ENCODE data around the gene FABP7. TPM values are rescaled to one million over a fixed set of nuclear protein-coding genes. Genes with fewer than 3 reads are reported as not detected.
"Not testable (repeated sequence)": the region's sequence is repeated elsewhere in the genome, so short reads cannot be mapped to it uniquely, and the experiment has no call there.

Gene FABP7
- total and polyA plus RNA-seq, 7 donors = 3.7 to 63.6 (median 31.3) TPM

GRCh38 chr6:122740091-122740490, 39.4 kb upstream of the FABP7 start:
- TF ChIP-seq CTCF (IDR thresholded peaks at IDR 0.05) = no peak

GRCh38 chr6:122740936-122741335, 38.6 kb upstream of the FABP7 start:
- TF ChIP-seq CTCF (IDR thresholded peaks at IDR 0.05) = no peak
- DNase-seq = no peak
- Histone ChIP-seq H3K27me3 (ENCODE audit: insufficient read depth in 3 of 3, low read length in 2 of 3) (no peaks in the 10 kb centered on the region), H3K9me3 (no peaks in the 10 kb centered on the region), H3K27ac (no peak overlapping the region), H3K36me3 (ENCODE audit: insufficient read depth in 1 of 2, low read depth in 1 of 2) (no peaks in the 10 kb centered on the region), H3K4me3 (no peak overlapping the region), H3K4me1 (peaks cover 13% of the 10 kb centered on the region)
- intact Hi-C loops (cut with DNase I) = no loop called here
- ATAC-seq = no peak
- WGBS, 3 donors = 91 to 100% (median 94%) methylated on average over 2 of the region's 2 CpGs

More at GRCh38 chr6:122740091-122740490, 39.4 kb upstream of the FABP7 start:
- ATAC-seq (no peak), DNase-seq (no peak)
- WGBS, 3 donors = 95 to 99% (median 97%) methylated on average over 2 of the region's 2 CpGs
- intact Hi-C loops (cut with DNase I) = no loop called here
- Histone ChIP-seq H3K27ac (no peak overlapping the region), H3K36me3 (ENCODE audit: insufficient read depth in 1 of 2, low read depth in 1 of 2) (no peaks in the 10 kb centered on the region), H3K27me3 (ENCODE audit: insufficient read depth in 3 of 3, low read length in 2 of 3) (no peaks in the 10 kb centered on the region), H3K4me1 (peaks cover 16% of the 10 kb centered on the region), H3K9me3 (no peaks in the 10 kb centered on the region), H3K4me3 (no peak overlapping the region)

- H3K4me3 ChIP-seq; H3K27me3 ChIP-seq (ENCODE audit: insufficient read depth in 3 of 3, low read length in 2 of 3); H3K9me3 ChIP-seq; DNase-seq; H3K4me1 ChIP-seq; intact Hi-C loops (cut with DNase I); H3K36me3 ChIP-seq (ENCODE audit: insufficient read depth in 1 of 2, low read depth in 1 of 2): not testable (repeated sequence)
- TF ChIP-seq CTCF (IDR thresholded peaks at IDR 0.05) = peak; percentile 43
- WGBS, 3 donors = 27 to 42% (median 40%) methylated on average over 8 of the region's 8 CpGs
- peak in 3 of 4 donors; percentile 54 to 82 (median 76) for ATAC-seq
- peak overlapping the region; percentile 68 for H3K27ac ChIP-seq
These were observed 35.3 kb upstream of the FABP7 start for GRCh38 chr6:122744247-122744646.

GRCh38 chr6:122744856-122745255, 34.7 kb upstream of the FABP7 start:
- H3K9me3 ChIP-seq; ATAC-seq; H3K27me3 ChIP-seq (ENCODE audit: insufficient read depth in 3 of 3, low read length in 2 of 3); DNase-seq; H3K4me3 ChIP-seq; H3K36me3 ChIP-seq (ENCODE audit: insufficient read depth in 1 of 2, low read depth in 1 of 2): not testable (repeated sequence)
- intact Hi-C loops (cut with DNase I) = loop anchor here in 1 of 2 donors (5.0 kb wide), 1 partner anchor 92 kb away; no protein-coding TSS in a partner anchor
- Histone ChIP-seq H3K27ac (peak overlapping the region; percentile 68), H3K4me1 (peaks cover 10% of the 10 kb centered on the region)
- 61 to 95% (median 69%) methylated on average over 3 of the region's 3 CpGs for WGBS, 3 donors

- Histone ChIP-seq H3K4me3 (no peak overlapping the region), H3K27me3 (ENCODE audit: insufficient read depth in 3 of 3, low read length in 2 of 3) (no peaks in the 10 kb centered on the region), H3K27ac (no peak overlapping the region), H3K9me3 (no peaks in the 10 kb centered on the region), H3K4me1 (peaks cover 10% of the 10 kb centered on the region), H3K36me3 (ENCODE audit: insufficient read depth in 1 of 2, low read depth in 1 of 2) (no peaks in the 10 kb centered on the region)
- intact Hi-C loops (cut with DNase I) = loop anchor here in 1 of 2 donors (5.0 kb wide), 1 partner anchor 91 kb away; no protein-coding TSS in a partner anchor
- no peak for TF ChIP-seq CTCF (IDR thresholded peaks at IDR 0.05)
- DNase-seq = no peak
- ATAC-seq = no peak
- 80 to 83% (median 81%) methylated on average over 9 of the region's 9 CpGs for WGBS, 3 donors
These were observed 32.8 kb upstream of the FABP7 start for GRCh38 chr6:122746688-122747087.
